ENCODE data around the gene HCFC1.

HCFC1 gene

GRCh38 chrX:154017766-154018517 lies 46.3 kb upstream of the HCFC1 start:
- DNase-seq (ENCODE audit: extremely low read depth, low read depth): no peak
- TF ChIP-seq, protein P1, sequence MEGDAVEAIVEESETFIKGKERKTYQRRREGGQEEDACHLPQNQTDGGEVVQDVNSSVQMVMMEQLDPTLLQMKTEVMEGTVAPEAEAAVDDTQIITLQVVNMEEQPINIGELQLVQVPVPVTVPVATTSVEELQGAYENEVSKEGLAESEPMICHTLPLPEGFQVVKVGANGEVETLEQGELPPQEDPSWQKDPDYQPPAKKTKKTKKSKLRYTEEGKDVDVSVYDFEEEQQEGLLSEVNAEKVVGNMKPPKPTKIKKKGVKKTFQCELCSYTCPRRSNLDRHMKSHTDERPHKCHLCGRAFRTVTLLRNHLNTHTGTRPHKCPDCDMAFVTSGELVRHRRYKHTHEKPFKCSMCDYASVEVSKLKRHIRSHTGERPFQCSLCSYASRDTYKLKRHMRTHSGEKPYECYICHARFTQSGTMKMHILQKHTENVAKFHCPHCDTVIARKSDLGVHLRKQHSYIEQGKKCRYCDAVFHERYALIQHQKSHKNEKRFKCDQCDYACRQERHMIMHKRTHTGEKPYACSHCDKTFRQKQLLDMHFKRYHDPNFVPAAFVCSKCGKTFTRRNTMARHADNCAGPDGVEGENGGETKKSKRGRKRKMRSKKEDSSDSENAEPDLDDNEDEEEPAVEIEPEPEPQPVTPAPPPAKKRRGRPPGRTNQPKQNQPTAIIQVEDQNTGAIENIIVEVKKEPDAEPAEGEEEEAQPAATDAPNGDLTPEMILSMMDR (IDR thresholded peaks at IDR 0.05; ENCODE audit: low read depth, low read length): no peak

DNA sequence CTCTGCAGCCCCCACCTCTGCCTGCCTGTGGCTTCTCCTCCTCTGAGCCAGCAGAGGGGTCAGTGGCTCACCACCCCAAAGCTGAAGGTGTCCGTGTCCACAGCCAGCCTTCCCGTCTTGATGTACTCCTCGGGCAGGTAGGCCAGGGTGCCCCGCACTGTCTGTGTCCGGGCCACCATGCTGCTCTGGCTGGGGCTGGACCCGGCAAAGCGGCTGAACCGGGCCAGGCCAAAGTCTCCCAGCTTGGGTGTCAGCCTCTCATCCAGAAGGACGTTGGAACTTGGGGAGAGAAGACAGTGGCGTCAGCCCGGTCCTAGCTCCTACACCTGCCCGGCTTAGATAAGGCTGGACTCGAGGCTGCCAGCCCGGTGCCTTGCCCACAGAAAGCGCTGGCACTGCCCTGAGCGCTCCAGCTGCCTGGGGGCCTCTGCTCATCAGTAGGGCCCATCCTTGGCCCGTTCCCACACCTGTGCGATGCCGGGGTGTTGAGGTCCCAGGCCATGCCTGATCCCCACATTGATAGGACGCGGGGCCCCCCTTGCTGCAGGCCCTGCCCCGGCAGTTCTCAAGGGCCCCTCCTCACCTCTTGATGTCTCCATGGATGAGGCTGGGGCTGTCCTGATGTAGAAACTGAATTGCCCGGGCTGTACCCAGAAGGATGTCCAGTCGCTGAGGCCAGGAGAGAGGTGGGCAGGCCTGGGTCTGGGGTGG lies 44.9 kb upstream of the HCFC1 start:
- TF ChIP-seq, protein P1 (IDR thresholded peaks at IDR 0.05; ENCODE audit: low read depth, low read length): no peak
- no peak for DNase-seq (ENCODE audit: extremely low read depth, low read depth)

- TF ChIP-seq, protein P1 (IDR thresholded peaks at IDR 0.05; ENCODE audit: low read depth, low read length): no peak
- no peak for DNase-seq (ENCODE audit: extremely low read depth, low read depth)
These were observed 44.1 kb upstream of the HCFC1 start for GRCh38 chrX:154015581-154016264.

GRCh38 chrX:154014429-154015380 lies 43.1 kb upstream of the HCFC1 start:
- no peak for DNase-seq (ENCODE audit: extremely low read depth, low read depth)
- TF ChIP-seq, protein P1 (IDR thresholded peaks at IDR 0.05; ENCODE audit: low read depth, low read length): no peak

DNA sequence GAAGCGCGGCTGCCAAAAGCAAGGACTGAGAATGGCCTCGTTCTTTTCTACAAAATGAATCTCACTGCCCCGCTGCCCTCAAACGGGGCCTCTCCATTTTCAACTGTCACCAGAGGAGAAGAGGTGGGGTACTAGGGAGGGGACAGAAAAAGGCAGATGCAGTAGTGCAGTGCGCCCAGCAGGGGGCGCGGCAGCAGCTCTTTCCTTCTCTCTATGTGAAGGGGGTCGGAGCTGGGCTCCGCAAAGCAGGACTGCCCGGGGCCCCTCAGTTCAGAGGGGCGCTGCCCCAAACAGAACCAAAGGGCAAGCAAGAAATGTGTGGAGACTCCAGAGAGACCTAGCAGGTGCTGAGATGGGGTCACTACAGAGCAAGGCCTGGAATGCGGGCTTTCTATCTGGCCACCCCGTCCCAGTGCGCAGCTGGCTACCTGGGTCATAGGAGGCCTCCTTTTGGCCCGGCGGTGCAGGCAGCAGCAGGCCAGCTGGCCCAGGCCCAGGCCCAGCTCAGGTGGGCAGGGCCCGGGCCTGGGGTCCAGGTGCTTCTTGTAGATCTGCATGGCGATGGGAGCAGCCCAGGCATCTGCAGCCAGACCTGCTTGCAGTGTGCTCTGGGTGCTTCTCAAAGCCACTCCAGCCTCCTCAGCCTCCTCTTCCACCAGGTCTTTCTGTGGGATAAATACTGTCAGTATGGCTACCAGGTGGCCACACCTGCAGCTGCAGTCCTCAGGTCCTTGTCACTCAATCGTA lies 42.2 kb upstream of the HCFC1 start:
- DNase-seq (ENCODE audit: extremely low read depth, low read depth): no peak
- TF ChIP-seq, protein P1 (IDR thresholded peaks at IDR 0.05; ENCODE audit: low read depth, low read length): peak; percentile 88

GRCh38 chrX:154013001-154013421 lies 41.4 kb upstream of the HCFC1 start:
- DNase-seq (ENCODE audit: extremely low read depth, low read depth): no peak
- TF ChIP-seq, protein P1 (IDR thresholded peaks at IDR 0.05; ENCODE audit: low read depth, low read length): no peak

All from AG09319 (cell line).